ENCODE data around the gene ERVH48-1. TPM values are rescaled to one million over a fixed set of nuclear protein-coding genes. Genes with fewer than 3 reads are reported as not detected.
"Not testable (repeated sequence)": the region's sequence is repeated elsewhere in the genome, so short reads cannot be mapped to it uniquely, and the experiment has no call there.

The ERVH48-1 gene
- total RNA-seq, 1 experiment from 2014 or later: not detected

DNA sequence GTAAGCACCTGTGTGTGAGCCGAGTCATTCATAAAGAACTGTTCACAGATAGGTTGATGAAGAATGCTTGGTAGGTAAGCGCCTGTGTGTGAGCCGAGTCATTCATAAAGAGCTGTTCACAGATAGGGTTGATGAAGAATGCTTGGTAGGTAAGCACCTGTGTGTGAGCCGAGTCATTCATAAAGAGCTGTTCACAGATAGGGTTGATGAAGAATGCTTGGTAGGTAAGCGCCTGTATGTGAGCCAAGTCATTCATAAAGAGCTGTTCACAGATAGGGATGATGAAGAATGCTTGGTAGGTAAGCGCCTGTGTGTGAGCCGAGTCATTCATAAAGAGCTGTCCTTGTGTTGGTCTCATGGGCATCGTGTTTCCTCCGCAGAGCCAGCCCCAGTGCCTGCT, 16.9 kb downstream of the ERVH48-1 start:
- H3K4me1 ChIP-seq (replicated peaks); DNase-seq (ENCODE audit: low read depth in 1 of 2, low spot score in 2 of 2); H3K4me3 ChIP-seq; H3K27ac ChIP-seq; H3K9me3 ChIP-seq (replicated peaks); H3K27me3 ChIP-seq (replicated peaks): not testable (repeated sequence)
- peaks cover 72% of the 10 kb centered on the region for H3K36me3 ChIP-seq

DNA sequence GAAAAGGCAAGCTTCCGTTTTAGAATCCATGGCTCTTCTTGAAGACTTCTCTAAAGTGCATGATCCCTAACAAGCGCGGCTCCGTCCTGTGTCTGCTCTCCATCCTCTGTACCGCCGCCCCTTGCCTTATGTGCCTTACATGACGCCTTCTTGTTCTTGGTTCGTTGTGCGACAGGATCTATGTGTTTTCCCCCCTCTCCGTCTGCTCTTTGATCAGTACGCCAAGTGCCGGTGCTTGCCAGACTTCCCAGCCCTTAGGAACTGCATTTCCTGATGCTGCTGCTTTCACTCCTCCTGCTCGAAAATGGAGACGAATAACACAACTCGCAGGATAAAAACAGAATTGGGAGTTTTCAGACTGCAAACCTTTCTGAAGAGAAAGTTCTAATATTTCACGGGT, 19.2 kb downstream of the ERVH48-1 start:
- Histone ChIP-seq H3K4me3 (no peak overlapping the region), H3K36me3 (peaks cover 78% of the 10 kb centered on the region)
- no peak for DNase-seq (ENCODE audit: low read depth in 1 of 2, low spot score in 2 of 2)

GRCh38 chr21:42905195-42905594, 20.2 kb downstream of the ERVH48-1 start:
- Histone ChIP-seq H3K9me3 (replicated peaks) (no peaks in the 10 kb centered on the region), H3K36me3 (peaks cover 83% of the 10 kb centered on the region), H3K27ac (no peak overlapping the region), H3K27me3 (replicated peaks) (no peaks in the 10 kb centered on the region; the same call in 1 of the 2 replicates), H3K4me3 (no peak overlapping the region), H3K4me1 (replicated peaks) (no peaks in the 10 kb centered on the region)
- DNase-seq (ENCODE audit: low read depth in 1 of 2, low spot score in 2 of 2): no peak

More for the DNA sequence above, 19.2 kb downstream of the ERVH48-1 start:
- Histone ChIP-seq H3K27ac (no peak overlapping the region), H3K9me3 (replicated peaks) (no peaks in the 10 kb centered on the region), H3K27me3 (replicated peaks) (no peaks in the 10 kb centered on the region; the same call in 1 of the 2 replicates), H3K4me1 (replicated peaks) (no peaks in the 10 kb centered on the region)

- DNase-seq (ENCODE audit: low read depth in 1 of 2, low spot score in 2 of 2): no peak
- Histone ChIP-seq H3K4me1 (replicated peaks) (no peaks in the 10 kb centered on the region), H3K9me3 (replicated peaks) (no peaks in the 10 kb centered on the region), H3K27me3 (replicated peaks) (no peaks in the 10 kb centered on the region; the same call in 1 of the 2 replicates), H3K4me3 (no peak overlapping the region), H3K36me3 (peaks cover 83% of the 10 kb centered on the region), H3K27ac (no peak overlapping the region)
Measured at GRCh38 chr21:42903817-42904216, 21.6 kb downstream of the ERVH48-1 start.

DNA sequence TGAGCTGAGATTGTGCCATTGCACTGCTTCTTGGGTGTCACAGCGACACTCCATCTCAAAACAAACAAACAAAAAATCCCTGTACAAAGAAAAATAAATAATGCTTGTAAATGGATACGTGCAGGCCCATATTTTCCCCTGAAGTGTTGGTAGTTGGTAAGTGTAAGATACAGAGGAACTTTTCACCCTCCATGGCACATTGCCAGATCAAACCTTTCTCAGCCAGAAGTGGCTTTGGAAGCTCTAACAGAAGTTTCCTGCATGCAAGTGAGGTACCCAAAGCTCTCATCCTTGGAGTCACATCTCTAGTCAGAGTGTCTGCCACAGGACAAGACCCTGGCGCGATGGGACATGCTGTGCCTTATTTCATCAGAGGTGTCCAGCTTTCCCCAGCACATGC, 25.0 kb downstream of the ERVH48-1 start:
- no peak for DNase-seq (ENCODE audit: low read depth in 1 of 2, low spot score in 2 of 2)
- no peak overlapping the region for H3K27ac ChIP-seq
- no peaks in the 10 kb centered on the region for H3K9me3 ChIP-seq (replicated peaks)
- H3K4me3 ChIP-seq: no peak overlapping the region
- H3K4me1 ChIP-seq (replicated peaks): no peaks in the 10 kb centered on the region
- no peaks in the 10 kb centered on the region; the same call in 1 of the 2 replicates for H3K27me3 ChIP-seq (replicated peaks)
- peaks cover 84% of the 10 kb centered on the region for H3K36me3 ChIP-seq

DNA sequence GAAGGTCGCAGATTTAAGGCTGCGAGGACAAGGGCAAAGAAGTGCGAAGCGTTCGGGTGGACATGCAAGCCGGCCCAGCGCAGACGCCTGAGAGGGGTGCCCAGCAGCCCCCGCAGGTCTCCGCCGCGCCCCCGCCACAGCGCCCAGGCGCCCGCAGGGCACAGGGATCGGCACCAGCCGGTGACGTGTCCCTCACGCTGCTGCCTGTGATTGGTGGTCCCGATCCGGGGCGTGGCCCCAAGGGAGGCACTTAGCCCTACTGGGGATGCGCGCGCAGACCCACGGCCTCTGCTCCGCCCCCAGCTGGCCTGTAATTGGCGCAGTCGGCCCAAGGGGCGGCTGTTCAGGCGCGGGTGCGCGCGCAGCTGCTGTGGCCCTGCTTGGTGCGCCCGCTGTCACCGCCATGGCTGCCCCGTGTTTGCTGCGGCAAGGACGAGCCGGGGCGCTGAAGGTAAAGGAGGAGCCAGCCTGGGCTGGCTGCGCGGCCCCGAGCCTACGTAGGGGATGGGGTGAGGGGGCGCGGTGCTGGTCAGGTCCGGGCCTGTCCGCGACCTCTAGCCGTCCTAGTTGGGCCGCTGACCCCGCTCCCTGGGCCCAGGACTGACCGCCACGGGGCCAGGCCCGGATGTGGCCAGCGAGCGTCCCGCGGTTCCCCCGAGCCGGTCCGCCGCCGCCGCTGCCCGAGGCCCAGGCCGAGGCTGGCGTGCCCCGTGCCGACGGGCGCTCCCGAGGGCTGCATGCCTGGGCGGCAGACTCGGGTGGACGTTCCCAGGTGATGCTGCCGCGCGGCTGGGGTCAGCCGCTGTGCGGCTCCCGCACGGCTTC, 32.3 kb downstream of the ERVH48-1 start, which contains the start of gene NDUFV3:
NDUFV3 (plus strand) TSS at position 379 of the 825 bp plus-strand sequence; CDS start at position 404, 25 bp downstream.
- peak within 1 kb of the TSS; percentile 83 for H3K4me3 ChIP-seq
- peaks cover 5% of the 10 kb centered on the region for H3K4me1 ChIP-seq (replicated peaks)
- H3K27me3 ChIP-seq (replicated peaks): no peaks in the 10 kb centered on the region
- no peaks in the 10 kb centered on the region for H3K9me3 ChIP-seq (replicated peaks)
- peak within 1 kb of the TSS; percentile 57 for H3K27ac ChIP-seq
- peak; percentile 99 for DNase-seq (ENCODE audit: low read depth in 1 of 2, low spot score in 2 of 2)
- peaks cover 36% of the 10 kb centered on the region for H3K36me3 ChIP-seq

GRCh38 chr21:42892582-42892930, 32.9 kb downstream of the ERVH48-1 start:
- no peak for DNase-seq (ENCODE audit: low read depth in 1 of 2, low spot score in 2 of 2)
- Histone ChIP-seq H3K27me3 (replicated peaks) (no peaks in the 10 kb centered on the region), H3K27ac (peak overlapping the region; percentile 46), H3K4me1 (replicated peaks) (peaks cover 5% of the 10 kb centered on the region), H3K36me3 (peaks cover 31% of the 10 kb centered on the region), H3K9me3 (replicated peaks) (no peaks in the 10 kb centered on the region), H3K4me3 (peak overlapping the region; percentile 83)

DNA sequence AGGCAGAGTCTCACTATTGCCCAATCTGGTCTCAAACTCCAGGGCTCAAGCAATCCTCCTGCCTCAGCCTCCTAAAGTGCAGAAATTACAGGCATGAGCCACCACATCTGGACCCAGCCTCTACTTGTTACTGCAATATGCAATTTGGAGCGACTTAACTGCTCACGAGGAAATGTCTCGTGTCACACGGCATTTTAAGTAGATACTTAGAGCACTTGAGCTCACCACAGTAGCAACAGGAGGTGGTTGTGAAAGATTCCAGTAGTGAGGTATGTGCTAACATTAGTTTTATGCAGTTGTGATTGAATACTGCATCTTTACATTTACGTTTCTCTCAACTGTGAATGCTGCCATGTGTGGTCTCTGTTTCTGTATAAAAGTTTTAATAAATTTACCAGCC, 38.1 kb downstream of the ERVH48-1 start:
- H3K27me3 ChIP-seq (replicated peaks): no peaks in the 10 kb centered on the region
- no peak for DNase-seq (ENCODE audit: low read depth in 1 of 2, low spot score in 2 of 2)
- peaks cover 1% of the 10 kb centered on the region for H3K4me1 ChIP-seq (replicated peaks)
- no peaks in the 10 kb centered on the region for H3K36me3 ChIP-seq
- no peak overlapping the region for H3K27ac ChIP-seq
- H3K9me3 ChIP-seq (replicated peaks): no peaks in the 10 kb centered on the region
- no peak overlapping the region for H3K4me3 ChIP-seq

DNA sequence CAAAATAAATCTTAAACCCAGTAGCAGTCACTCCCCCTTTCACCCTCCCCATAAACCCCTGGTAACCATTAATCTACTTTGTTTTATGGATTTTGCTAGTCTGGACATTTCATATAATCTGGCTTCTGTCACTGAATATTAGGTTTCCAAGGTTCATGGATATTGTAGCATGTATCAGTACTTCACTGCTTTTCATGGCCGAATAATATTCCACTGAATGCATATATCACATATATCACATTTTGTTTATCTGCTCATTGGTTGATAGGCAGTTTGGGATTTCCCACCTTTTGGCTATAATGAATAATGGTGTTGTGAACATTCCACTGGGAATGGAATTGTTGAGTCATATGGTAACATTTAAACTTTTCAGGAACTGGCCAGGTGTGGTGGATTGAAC, 41.5 kb downstream of the ERVH48-1 start:
- Histone ChIP-seq H3K36me3 (peaks cover 4% of the 10 kb centered on the region), H3K27ac (no peak overlapping the region), H3K4me3 (no peak overlapping the region), H3K27me3 (replicated peaks) (no peaks in the 10 kb centered on the region), H3K9me3 (replicated peaks) (no peaks in the 10 kb centered on the region), H3K4me1 (replicated peaks) (peaks cover 7% of the 10 kb centered on the region; the same call in 1 of the 2 replicates)
- DNase-seq (ENCODE audit: low read depth in 1 of 2, low spot score in 2 of 2): no peak

DNA sequence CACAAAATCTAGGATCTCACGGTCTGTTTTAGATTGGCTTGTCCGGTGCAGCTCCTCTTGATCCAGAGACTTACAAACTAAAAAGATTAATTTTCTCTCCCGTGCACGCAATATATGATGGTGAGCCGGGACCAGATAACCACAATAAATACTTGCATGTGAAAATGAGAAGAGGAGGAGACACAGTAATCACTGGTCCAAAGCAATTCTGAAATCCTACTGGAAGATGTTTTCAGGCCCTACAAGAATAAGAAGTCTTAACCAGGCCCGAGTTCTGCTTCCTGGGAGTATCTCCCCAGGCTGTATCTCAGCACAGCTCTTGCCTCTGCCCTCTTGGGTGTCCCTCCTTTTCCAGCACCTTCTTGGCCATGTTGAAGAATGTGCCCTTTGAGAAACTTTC, 45.1 kb downstream of the ERVH48-1 start:
- H3K36me3 ChIP-seq: peaks cover 21% of the 10 kb centered on the region
- H3K4me1 ChIP-seq (replicated peaks): peaks cover 10% of the 10 kb centered on the region
- H3K9me3 ChIP-seq (replicated peaks): no peaks in the 10 kb centered on the region
- H3K27me3 ChIP-seq (replicated peaks): no peaks in the 10 kb centered on the region
- H3K4me3 ChIP-seq: peak overlapping the region; percentile 91
- no peak for DNase-seq (ENCODE audit: low read depth in 1 of 2, low spot score in 2 of 2)
- no peak overlapping the region for H3K27ac ChIP-seq

- Histone ChIP-seq H3K4me1 (replicated peaks) (peaks cover 10% of the 10 kb centered on the region), H3K9me3 (replicated peaks) (no peaks in the 10 kb centered on the region), H3K36me3 (peaks cover 26% of the 10 kb centered on the region), H3K27me3 (replicated peaks) (no peaks in the 10 kb centered on the region), H3K27ac (peak within 1 kb of the TSS; percentile 81), H3K4me3 (peak within 1 kb of the TSS; percentile 91)
- DNase-seq (ENCODE audit: low read depth in 1 of 2, low spot score in 2 of 2): peak; percentile 96 to 97
Measured at GRCh38 chr21:42878993-42879787, 46.2 kb downstream of the ERVH48-1 start, which contains the start of gene WDR4. WDR4 (minus strand) TSS chr21:42879539; CDS start chr21:42879495, 44 bp downstream.

DNA sequence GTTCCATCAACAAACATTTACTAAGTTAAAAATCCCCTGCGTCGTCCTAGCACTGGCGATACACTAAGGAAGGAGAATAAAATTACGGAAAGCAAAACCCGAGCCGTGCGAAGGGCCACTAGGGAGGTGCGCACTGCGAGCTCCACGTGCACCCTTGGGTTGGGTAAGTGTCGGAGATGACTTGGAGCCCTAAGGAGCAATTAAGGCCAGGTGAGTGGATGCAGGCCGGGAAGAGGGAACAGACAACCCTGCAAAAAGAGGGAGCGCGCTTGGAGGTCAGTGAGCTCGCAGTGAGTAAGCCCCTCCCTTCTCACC, 46.8 kb downstream of the ERVH48-1 start:
- Histone ChIP-seq H3K4me1 (replicated peaks) (peaks cover 10% of the 10 kb centered on the region), H3K36me3 (peaks cover 31% of the 10 kb centered on the region), H3K27ac (peak overlapping the region; percentile 81), H3K4me3 (peak overlapping the region; percentile 91), H3K27me3 (replicated peaks) (no peaks in the 10 kb centered on the region), H3K9me3 (replicated peaks) (no peaks in the 10 kb centered on the region)
- no peak for DNase-seq (ENCODE audit: low read depth in 1 of 2, low spot score in 2 of 2)

GRCh38 chr21:42875811-42876210, 49.6 kb downstream of the ERVH48-1 start:
- H3K27me3 ChIP-seq (replicated peaks); DNase-seq (ENCODE audit: low read depth in 1 of 2, low spot score in 2 of 2); H3K27ac ChIP-seq; H3K9me3 ChIP-seq (replicated peaks); H3K4me3 ChIP-seq: not testable (repeated sequence)
- peaks cover 10% of the 10 kb centered on the region for H3K4me1 ChIP-seq (replicated peaks)
- H3K36me3 ChIP-seq: peaks cover 60% of the 10 kb centered on the region

DNA sequence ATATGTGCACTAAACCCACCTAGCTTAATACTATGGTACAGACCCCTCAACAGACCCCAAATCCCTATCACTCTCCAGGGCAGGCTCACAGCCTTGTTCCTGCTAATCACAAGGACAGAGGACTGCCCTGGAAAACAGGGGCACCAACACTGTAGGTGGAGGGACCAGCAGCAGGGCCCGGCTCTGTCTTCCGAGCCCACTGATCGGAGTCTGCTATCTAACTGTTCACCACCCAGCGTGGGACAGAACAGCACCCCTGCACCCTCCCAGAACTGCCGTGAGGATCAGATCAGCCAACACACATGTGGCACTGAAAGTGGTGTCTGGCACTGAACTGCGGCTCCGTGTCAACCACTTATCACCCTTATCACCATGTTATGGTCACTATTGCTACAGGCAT, 52.3 kb downstream of the ERVH48-1 start:
- Histone ChIP-seq H3K4me3 (no peak overlapping the region), H3K4me1 (replicated peaks) (peaks cover 1% of the 10 kb centered on the region), H3K27ac (no peak overlapping the region), H3K9me3 (replicated peaks) (no peaks in the 10 kb centered on the region), H3K27me3 (replicated peaks) (no peaks in the 10 kb centered on the region), H3K36me3 (peaks cover 77% of the 10 kb centered on the region)
- no peak for DNase-seq (ENCODE audit: low read depth in 1 of 2, low spot score in 2 of 2)
